HG03060 (cell line): ENCODE data around the gene NOX3.
"Not testable (repeated sequence)": the region's sequence is repeated elsewhere in the genome, so short reads cannot be mapped to it uniquely, and the experiment has no call there.

ENCODE experiments used
- ATAC-seq: cut with Tn5 transposase; IDR thresholded peaks from one replicate; pipeline ENCODE4 v1.9.1; 2021; ENCODE audit warnings: low read depth, moderate number of reproducible peaks; ENCODE audit not compliant: unreplicated experiment

NOX3 gene

DNA sequence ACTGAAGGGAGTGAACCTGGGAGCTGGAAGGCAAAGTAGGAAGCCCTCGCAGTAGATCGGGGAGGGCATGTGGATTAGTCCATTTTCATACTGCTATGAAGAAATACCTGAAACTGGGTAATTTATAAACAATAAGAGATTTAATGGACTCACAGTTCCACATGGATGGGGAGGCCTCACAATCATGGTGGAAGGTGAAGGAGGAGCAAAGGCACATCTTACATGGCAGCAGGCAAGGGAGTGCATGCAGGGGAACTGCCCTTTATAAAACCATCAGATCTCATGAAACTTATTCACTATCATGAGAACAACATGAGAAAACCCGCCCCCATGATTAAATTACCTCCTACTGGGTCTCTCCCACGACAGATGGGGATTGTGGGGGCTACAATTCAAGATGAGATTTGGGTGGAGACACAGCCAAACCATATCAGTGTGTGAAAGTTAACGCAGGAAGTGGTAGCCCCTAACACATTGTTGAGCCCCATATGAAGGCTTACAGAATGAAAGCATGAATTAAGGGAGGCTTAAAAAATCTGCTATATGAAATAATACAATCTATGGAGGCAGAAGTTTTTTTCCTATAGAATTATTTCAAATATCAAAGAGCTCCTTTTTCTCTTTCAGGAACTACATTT, 15.5 kb upstream of the NOX3 start:
- ATAC-seq, result not testable (repeated sequence)

DNA sequence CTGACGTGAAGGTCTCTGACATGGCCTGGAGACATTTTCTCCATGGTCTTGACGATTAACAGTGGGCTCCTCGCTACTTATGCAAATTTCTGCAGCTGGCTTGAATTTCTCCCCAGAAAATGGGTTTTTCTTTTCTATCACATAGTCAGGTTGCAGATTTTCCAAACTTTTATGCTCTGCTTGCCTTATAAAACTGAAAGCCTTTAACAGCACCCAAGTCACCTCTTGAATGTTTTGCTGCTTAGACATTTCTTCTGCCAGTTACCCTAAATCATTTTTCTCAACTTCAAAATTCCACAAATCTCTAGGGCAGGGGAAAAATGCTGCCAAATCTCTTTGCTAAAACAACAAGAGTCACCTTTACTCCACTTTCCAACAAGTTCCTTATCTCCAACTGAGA, 12.9 kb upstream of the NOX3 start:
- not testable (repeated sequence) for ATAC-seq

DNA sequence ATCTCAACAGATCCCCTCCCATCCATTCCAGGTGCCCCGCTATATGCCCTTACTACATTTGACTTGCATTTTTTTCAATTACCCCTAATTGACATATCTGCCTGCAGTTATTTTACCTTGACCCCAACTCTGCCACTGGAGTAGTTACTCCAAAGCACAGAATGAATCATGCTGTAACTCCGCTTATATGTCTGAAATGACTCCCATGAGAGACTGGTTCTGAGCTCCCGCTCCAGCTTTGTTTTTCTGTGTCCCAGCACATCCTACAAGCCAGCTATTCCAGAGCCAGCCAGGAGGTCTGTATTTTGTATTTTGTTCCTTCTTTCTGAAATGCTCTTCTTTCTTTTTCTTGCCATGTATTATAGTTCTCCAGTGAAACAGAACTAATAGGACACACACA, 10.9 kb upstream of the NOX3 start:
- no peak for ATAC-seq

GRCh38 chr6:155461556-155461955, 5.9 kb upstream of the NOX3 start:
- ATAC-seq, result no peak

GRCh38 chr6:155454471-155454870, 1.2 kb downstream of the NOX3 start:
- no peak for ATAC-seq

GRCh38 chr6:155454008-155454407, 1.6 kb downstream of the NOX3 start:
- ATAC-seq, result no peak

GRCh38 chr6:155452576-155452975, 3.1 kb downstream of the NOX3 start:
- ATAC-seq, result no peak

- ATAC-seq, result not testable (repeated sequence)
Observed at GRCh38 chr6:155451530-155451929, 4.1 kb downstream of the NOX3 start.

DNA sequence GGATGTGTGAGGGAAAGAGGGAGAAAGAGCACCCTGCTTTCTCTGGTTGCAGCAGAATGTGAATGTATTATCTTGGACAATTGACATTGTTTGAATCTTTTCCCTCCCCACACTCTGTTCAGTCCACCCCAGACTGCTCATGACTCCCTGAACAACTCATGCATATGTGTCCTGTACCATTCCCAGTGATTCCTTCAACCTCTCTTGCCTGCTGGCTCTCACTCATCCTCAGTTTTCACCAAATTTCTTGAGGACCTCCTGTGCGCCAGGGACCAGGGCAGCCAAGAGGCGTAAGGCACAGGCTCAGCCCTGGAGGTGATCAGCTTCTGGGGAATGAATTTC, 5.4 kb downstream of the NOX3 start:
- ATAC-seq, result no peak

DNA sequence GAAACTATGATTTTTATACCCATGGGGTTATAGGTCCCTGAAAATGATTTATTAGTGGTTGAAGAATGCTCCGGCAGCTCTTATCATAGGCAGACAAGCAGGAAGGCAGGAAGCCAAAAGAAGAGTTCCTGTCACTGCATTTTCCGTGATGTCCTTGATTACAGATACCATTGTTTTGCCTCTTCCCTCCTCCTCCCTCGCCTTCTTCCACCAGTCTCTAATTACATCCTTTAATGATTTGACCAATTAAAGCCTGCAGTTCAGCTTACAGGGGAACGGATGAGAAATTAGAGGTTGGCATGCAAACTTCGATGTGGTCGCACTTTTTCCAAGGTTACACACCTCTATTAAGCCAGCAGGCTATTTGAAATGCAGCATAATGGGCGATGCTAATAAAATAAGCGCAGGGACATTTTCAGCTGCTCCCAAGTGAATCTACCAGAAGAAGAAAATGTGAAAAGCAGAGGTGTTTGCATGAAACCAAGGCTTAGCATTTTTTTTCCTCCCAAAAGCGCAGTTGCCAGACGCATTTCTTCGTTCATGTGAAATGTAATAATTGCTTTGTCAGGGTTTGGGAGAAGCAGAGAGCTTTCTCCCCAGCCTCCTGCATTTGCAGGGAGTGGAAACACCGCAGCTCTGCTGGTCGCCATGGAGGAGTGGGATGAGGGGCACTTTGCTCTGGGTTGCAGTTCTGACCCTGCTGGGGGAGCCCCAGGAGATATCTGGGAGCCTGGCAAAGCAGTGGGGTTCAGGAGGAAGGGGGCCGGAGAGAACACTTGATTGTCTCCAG, 6.0 kb downstream of the NOX3 start:
- no peak for ATAC-seq

- no peak for ATAC-seq
Observed at GRCh38 chr6:155448668-155449449, 6.8 kb downstream of the NOX3 start.

GRCh38 chr6:155447949-155448348, 7.7 kb downstream of the NOX3 start:
- ATAC-seq, result no peak

- ATAC-seq, result no peak
Observed at GRCh38 chr6:155444952-155445903, 10.4 kb downstream of the NOX3 start.

- ATAC-seq, result no peak
Observed at GRCh38 chr6:155444120-155444917, 11.3 kb downstream of the NOX3 start.

DNA sequence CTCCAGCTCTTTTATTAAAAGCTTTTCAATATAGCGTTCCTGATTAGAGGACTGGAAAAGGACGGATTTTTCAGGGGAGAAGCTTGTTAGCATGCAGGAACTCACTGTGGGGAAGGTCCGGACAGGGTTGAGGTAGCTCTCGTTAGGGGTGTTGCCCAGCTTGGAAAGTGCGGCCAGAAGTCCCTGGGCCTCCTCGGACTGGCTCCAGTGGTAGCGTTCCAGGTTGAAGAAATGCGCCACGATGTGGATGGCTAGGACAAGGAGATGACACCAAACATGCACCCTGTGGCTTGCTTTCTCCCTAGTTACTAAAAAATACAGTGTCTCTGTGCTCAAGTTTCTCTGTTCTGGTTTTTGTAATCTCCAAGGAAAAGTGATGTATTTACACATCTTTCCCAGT, 12.5 kb downstream of the NOX3 start:
- no peak for ATAC-seq

- ATAC-seq, result no peak
Observed at GRCh38 chr6:155442562-155442961, 13.1 kb downstream of the NOX3 start.

GRCh38 chr6:155441112-155441465, 14.6 kb downstream of the NOX3 start:
- no peak for ATAC-seq

DNA sequence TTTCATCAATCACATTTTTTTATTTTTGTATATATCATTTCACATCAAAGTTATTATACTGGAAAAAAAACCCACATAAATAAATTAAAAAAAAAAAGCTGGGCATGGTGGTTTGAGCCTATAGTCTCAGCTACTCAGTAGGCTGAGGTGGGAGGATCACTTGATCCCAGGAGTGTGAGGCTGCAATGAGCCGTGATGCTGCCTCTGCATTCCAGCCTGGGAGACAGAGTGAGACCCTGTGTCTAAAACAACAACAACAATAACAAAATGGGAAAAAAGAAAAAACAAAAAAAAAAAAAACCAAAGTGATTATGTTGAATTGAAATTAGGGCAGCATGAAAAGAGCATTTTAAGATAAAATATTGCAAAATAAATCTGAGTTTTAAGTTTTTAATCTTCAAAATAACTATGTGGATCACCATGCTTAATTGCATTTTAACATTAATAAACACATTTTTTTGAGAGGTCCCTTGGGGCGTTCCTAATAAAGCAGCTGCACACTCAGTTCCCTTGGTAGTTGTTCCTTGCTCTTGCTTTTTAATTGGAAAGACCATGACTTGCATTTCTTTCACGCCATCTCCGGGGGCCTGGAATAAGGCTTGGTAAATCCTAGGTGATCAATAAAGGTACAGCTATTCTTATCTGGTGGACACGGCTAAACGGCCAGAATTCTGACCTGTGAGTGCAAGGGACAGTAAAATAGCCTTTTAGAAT, 15.1 kb downstream of the NOX3 start:
- no peak for ATAC-seq

DNA sequence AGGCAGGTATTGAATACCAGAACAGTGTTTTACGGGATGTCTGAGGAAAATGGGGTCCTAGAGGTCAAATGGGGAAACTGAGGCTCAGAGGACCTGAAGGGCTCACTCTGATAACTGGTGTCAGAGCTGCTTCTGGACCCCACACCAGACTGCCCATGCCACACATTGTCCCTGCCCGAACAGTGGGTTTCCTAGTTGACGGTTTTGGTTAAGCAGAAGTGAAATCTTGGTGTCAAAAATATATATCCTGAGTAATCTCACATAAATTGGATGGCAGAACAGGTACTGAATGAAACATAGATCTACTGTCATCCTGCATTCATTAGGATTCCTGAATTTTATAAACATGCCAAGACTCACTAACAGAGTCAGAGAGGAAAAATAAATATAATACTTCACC, 16.3 kb downstream of the NOX3 start:
- ATAC-seq, result peak; percentile 46
